ENCODE results near the gene DLGAP1. TPM values are rescaled to one million over a fixed set of nuclear protein-coding genes. Genes with fewer than 3 reads are reported as not detected.

Gene DLGAP1
- total RNA-seq, 1 experiment from 2014 or later: 23.2 TPM

GRCh38 chr18:3566851-3567250, 888.3 kb downstream of the DLGAP1 start:
- no peaks in the 10 kb centered on the region for H4K20me1 ChIP-seq (ENCODE audit: control insufficient read depth, insufficient read depth, insufficient read length)
- no peaks in the 10 kb centered on the region; the same call in 1 of the 2 replicates for H3K4me1 ChIP-seq (ENCODE audit: insufficient read depth, low read length)
- H3K9me3 ChIP-seq (ENCODE audit: control insufficient read depth, low read depth, low read length): no peaks in the 10 kb centered on the region
- H3K9ac ChIP-seq (ENCODE audit: extremely low read depth, insufficient read length, low read length): no peak overlapping the region
- H2BK12ac ChIP-seq (ENCODE audit: insufficient read length, low read depth, low read length): no peak overlapping the region
- H3K18ac ChIP-seq (ENCODE audit: insufficient read length, low read depth, low read length): no peak overlapping the region
- H2BK15ac ChIP-seq (ENCODE audit: low read depth, low read length): no peak overlapping the region
- H3K27me3 ChIP-seq (ENCODE audit: insufficient read depth, low read length): no peaks in the 10 kb centered on the region
- no peak overlapping the region for H3K14ac ChIP-seq (ENCODE audit: insufficient read depth, low read length)
- H3K27ac ChIP-seq (ENCODE audit: insufficient read length, low read depth, low read length): no peak overlapping the region
- H2BK20ac ChIP-seq (ENCODE audit: low read depth, low read length, poor library complexity, severe bottlenecking): no peak overlapping the region
- peaks cover 13 to 17% of the 10 kb centered on the region in 2 experiments for H3K4me1 Mint-ChIP-seq
- H3K56ac ChIP-seq (ENCODE audit: insufficient read length, low read depth, low read length): no peak overlapping the region
- H3K79me1 ChIP-seq (ENCODE audit: insufficient read depth, low read depth, low read length, poor library complexity, severe bottlenecking): no peaks in the 10 kb centered on the region
- H2BK5ac ChIP-seq (ENCODE audit: insufficient read length, low read length): no peak overlapping the region
- no peak overlapping the region for H2AK5ac ChIP-seq (ENCODE audit: insufficient read length, low read length)
- H3K4me2 ChIP-seq (ENCODE audit: insufficient read depth, insufficient read length, low read length): no peak overlapping the region
- no peak overlapping the region for H3K4me3 Mint-ChIP-seq
- H3K9me3 Mint-ChIP-seq: no peaks in the 10 kb centered on the region
- no peak for DNase-seq
- no peak for TF ChIP-seq CTCF (conservative IDR thresholded peaks at IDR 0.05)
- no peaks in the 10 kb centered on the region for H3K23me2 ChIP-seq (ENCODE audit: insufficient read length, low read depth, low read length, poor library complexity, severe bottlenecking)
- H3K79me2 ChIP-seq (ENCODE audit: insufficient read depth, low read length): no peaks in the 10 kb centered on the region
- H3K27ac Mint-ChIP-seq: no peak overlapping the region
- H3K23ac ChIP-seq (ENCODE audit: insufficient read length, low read depth, low read length): no peak overlapping the region
- H4K5ac ChIP-seq (ENCODE audit: insufficient read length, low read depth, low read length): no peak overlapping the region
- H3K36me3 Mint-ChIP-seq (ENCODE audit: insufficient read depth in 1 of 3, low read depth in 3 of 3): peaks cover 0 to 3% (median 0%) of the 10 kb centered on the region in 3 experiments; a peak in 2 of 7 replicates
- H3T11ph ChIP-seq (ENCODE audit: low read length): no peak overlapping the region
- no peaks in the 10 kb centered on the region for H3K27me3 Mint-ChIP-seq (ENCODE audit: low read depth)
- no peak overlapping the region for H3K4ac ChIP-seq (ENCODE audit: low read depth, low read length)
- no peak overlapping the region for H4K8ac ChIP-seq (replicated peaks; ENCODE audit: insufficient read length, low read depth, low read length)
- no peak overlapping the region for H4K91ac ChIP-seq (ENCODE audit: insufficient read length, low read depth, low read length)
- H2BK120ac ChIP-seq (ENCODE audit: low read depth, low read length, poor library complexity, severe bottlenecking): no peak overlapping the region
- H2AFZ ChIP-seq (ENCODE audit: low read length): no peak overlapping the region
